Suppressor macrophage treated with lipopolysaccharide for 4 hours (primary cell): ENCODE data around the gene MAGEB3.
"Not testable (repeated sequence)": the region's sequence is repeated elsewhere in the genome, so short reads cannot be mapped to it uniquely, and the experiment has no call there.

Experiments used
- DNase-seq: peaks from one replicate; pipeline ENCODE4 v3.0.0-alpha.2; 2020

MAGEB3 gene, protein sequence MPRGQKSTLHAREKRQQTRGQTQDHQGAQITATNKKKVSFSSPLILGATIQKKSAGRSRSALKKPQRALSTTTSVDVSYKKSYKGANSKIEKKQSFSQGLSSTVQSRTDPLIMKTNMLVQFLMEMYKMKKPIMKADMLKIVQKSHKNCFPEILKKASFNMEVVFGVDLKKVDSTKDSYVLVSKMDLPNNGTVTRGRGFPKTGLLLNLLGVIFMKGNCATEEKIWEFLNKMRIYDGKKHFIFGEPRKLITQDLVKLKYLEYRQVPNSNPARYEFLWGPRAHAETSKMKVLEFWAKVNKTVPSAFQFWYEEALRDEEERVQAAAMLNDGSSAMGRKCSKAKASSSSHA

GRCh38 chrX:30230395-30230794 lies at the start of gene MAGEB3:
TSS of gene MAGEB3 (plus strand) at chrX:30230657. CDS start at chrX:30235925, 5,268 bp downstream.
- no peak for DNase-seq

DNA sequence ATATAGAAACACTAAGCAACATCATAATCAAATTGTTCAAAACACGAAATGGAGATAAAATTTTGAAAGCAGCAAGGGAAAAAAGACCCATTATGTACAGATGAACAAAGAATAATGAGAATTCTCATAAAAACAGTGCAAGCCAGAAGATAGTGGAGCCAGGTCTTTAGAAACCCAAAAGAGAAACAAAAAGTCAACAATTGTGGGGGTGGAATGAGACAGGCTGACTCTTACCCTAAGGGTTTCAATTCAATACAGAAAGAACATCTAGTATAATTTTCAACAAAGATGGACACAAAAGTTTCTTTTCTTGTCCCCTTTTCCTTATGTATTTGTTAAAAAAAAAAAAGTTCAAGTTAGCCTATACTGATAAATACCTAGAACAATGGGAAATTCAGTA lies 49.1 kb upstream of the MAGEB3 start:
- DNase-seq = no peak

GRCh38 chrX:30183554-30183953 lies 46.9 kb upstream of the MAGEB3 start:
- DNase-seq = no peak

DNA sequence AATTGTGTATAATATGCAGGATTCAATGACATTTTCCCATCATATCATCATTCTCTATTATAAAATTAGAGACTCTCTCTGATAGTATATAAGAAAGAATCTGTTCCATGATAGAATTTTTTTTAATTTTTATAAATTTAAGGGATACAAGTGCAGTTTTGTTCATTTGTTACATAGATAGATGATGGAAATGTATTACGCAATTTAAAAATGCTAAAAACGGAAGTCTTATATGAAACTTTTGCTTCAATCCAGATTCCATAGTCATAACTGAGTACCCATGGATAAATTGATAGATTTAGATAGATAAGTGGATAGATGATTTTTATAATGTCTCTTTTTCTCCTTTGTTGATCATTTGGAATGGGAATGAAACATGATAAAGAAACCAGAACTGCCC lies 40.0 kb upstream of the MAGEB3 start:
- DNase-seq = no peak

DNA sequence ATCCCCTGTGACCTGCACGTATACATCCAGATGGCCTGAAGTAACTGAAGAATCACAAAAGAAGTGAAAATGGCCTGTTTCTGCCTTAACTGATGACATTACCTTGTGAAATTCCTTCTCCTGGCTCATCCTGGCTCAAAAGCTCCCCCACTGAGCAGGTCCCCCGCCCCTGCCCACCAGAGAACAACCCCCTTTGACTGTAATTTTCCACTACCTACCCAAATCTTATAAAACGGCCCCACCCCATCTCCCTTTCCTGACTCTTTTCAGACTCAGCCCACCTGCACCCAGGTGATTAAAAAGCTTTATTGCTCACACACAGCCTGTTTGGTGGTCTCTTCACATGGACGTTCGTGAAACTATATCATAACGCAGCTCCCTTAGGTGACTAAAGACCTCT lies 36.5 kb upstream of the MAGEB3 start:
- DNase-seq = not testable (repeated sequence)

DNA sequence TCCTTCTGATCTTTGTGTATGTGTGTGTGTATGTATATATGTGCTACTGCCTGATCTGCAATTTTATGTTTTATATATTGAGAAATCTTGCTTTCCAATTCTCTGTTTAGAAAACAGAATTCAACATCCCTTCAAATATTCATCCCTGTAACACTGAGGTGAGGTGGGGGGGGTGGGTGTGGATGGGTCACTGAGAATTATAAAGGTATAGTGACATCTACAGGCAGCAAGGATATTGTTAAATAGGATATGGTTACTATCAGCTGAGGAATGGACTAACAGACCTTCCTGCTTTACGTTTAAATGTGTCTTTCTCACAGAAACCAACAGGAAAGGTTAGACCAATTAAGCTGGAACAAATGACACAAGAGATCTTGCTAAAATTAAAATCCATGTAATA lies 34.1 kb upstream of the MAGEB3 start:
- DNase-seq = no peak

DNA sequence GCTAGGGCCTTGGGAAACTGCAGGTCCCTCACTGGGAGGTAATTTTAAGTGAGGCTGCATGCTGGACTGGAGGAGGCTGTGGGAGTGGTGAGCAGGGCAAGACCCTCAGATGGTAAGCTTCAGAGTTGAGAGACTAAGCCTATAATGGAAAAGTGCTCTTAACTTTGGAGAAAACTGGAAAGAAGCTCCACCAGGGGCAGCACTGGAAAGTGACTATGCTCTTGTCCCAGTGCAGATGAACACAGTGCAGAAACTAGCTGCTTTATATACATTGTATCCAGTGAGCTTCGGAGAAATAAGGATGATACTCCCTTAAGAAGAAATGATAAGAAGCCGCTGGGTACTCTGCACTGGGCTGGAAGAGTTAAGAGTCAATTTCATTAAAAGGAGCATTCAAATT lies 18.3 kb upstream of the MAGEB3 start:
- DNase-seq = no peak

DNA sequence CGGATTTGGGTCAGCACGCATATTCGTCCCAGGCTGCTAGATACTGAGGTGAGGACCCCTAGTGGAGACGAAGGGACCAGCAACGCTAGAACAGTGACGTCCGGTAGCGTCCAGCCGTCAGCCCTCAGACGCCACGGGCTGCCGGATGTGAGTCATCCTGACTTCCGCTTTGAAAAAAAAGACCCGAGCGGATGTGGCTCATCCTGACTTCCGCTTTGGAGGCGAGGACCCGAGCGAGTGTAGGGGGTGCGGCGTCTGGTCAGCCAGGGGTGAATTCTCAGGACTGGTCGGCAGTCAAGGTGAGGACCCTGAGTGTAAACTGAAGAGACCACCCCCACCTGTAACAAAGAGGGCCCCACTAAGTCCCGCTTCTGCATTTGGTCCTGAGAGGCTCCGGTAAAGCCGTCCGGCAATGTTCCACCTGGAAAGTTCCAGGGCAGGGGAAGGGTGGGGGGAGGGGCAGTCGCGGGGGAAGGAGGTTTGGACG lies 15.1 kb upstream of the MAGEB3 start, which contains the start of gene MAGEB2:
TSS of gene MAGEB2 (plus strand) at position 207 of the 487 bp plus-strand sequence. CDS start 3,018 bp downstream, outside the sequence.
- no peak for DNase-seq

DNA sequence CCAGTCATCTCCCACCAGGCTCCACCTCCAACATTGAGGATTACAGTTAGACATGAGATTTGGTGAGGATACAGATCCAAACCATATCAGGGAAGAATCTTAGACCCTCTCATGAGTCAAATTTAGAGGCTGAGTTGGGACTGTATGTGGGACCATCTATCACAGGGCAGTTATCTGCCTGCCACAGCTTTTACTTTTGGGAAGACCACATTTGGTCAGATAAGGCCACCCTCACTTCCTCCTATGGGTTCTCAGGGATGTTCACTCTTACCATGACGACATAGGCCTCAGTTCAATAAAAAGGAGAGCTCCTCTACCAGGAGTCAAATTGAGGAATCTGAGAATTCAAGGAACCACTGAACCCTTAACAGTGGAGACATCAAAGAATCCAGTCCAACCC lies 13.0 kb upstream of the MAGEB3 start:
- DNase-seq = no peak

- DNase-seq = no peak
These were observed 11.1 kb upstream of the MAGEB3 start for GRCh38 chrX:30219372-30219771.

- no peak for DNase-seq
These were observed 9.8 kb upstream of the MAGEB3 start for GRCh38 chrX:30220661-30221060.

DNA sequence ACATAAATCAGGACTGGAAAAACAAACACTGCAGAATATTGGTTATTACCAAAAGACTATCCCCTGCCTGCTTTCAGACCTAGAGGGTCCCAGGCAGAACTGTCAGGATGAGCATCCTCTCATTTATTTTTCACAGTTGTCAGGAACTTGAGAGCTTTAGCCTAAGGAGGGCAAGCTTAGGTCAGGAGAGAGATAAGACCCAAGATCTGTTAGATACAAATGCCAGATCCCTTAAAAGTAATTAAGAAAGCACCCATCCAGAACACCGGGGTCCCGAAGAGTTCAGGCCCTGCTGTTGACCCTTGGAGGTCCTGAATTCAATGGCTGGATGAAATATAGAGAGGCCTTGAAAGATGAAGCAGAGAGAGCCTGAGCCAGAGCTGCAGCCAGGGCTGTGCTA lies 5.9 kb upstream of the MAGEB3 start:
- no peak for DNase-seq

- no peak for DNase-seq
These were observed 1.9 kb upstream of the MAGEB3 start for GRCh38 chrX:30228526-30228925.

DNA sequence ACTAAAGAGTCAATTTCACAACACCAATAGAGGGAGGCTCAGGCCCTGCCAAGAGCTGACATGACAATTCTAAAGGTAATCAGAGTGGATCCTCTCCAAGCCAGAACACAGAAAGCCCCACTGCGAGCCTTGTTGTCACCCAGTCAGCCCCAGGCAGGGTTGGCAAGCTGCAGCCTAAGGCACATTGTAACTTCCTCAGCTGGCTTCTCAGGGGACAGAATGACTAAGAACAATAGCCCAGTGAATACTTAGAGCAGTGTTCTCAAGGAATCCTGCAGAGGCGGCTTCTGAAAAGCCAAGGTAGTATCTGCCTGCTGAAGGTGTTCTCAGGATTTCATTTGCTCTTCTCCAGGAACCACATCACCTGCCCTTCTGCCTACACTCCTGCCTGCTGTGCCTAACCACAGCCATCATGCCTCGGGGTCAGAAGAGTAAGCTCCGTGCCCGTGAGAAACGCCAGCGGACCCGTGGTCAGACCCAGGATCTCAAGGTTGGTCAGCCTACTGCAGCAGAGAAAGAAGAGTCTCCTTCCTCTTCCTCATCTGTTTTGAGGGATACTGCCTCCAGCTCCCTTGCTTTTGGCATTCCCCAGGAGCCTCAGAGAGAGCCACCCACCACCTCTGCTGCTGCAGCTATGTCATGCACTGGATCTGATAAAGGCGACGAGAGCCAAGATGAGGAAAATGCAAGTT lies 11.4 kb downstream of the MAGEB3 start, which contains the start of gene MAGEB4:
TSS of gene MAGEB4 (plus strand) at position 277 of the 692 bp plus-strand sequence. CDS start at position 413, 136 bp downstream.
- DNase-seq = no peak

GRCh38 chrX:30246769-30247489 lies 16.5 kb downstream of the MAGEB3 start, which contains the start of gene MAGEB1:
TSS of gene MAGEB1 (plus strand) at chrX:30247146. CDS start at chrX:30250494, 3,348 bp downstream.
- DNase-seq = no peak

- no peak for DNase-seq
These were observed 18.4 kb downstream of the MAGEB3 start for GRCh38 chrX:30248854-30249253.

- no peak for DNase-seq
These were observed 22.8 kb downstream of the MAGEB3 start for GRCh38 chrX:30253257-30253656.

GRCh38 chrX:30259927-30260326 lies 29.5 kb downstream of the MAGEB3 start:
- DNase-seq = no peak

DNA sequence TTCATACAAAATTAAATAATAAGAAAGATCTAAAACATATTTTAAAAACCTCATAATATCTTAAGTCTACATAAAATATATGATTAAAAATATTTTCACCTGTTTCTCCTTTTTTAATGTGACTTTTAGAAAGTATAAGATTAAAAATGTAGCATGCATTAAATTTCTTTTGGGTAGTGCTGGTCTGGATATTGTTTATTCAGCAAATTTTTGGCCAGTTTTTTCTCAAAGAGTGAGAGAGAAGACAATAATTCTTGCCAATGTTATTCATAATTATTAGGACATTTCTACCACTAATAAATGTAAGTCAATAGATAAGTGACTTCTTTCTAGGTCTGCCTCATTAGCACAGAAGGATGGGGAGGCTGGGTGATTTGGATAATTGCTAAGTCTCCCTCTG lies 30.6 kb downstream of the MAGEB3 start:
- DNase-seq = no peak

- no peak for DNase-seq
These were observed 32.3 kb downstream of the MAGEB3 start for GRCh38 chrX:30262763-30263162.

- peak; percentile 21 for DNase-seq
These were observed 40.2 kb downstream of the MAGEB3 start for GRCh38 chrX:30270639-30271038.

DNA sequence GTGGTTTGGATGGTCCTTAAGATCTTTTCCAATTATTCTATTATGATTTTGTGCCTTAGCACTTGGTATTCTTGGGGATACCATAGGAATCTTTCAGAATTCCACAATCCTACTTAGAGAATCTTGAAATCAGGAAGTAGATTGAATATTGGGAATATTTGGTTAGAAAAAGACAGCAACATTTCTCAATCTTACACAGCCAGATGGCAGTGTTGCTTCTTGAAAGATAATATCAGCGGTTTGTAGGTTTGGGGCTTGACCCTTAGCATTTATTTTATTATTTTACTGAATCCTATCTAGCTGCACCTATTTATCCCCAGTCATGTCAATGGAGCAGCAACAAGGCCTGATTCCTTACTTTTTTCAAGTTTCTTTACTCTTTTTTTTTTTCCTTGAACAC lies 45.0 kb downstream of the MAGEB3 start:
- DNase-seq = no peak

DNA sequence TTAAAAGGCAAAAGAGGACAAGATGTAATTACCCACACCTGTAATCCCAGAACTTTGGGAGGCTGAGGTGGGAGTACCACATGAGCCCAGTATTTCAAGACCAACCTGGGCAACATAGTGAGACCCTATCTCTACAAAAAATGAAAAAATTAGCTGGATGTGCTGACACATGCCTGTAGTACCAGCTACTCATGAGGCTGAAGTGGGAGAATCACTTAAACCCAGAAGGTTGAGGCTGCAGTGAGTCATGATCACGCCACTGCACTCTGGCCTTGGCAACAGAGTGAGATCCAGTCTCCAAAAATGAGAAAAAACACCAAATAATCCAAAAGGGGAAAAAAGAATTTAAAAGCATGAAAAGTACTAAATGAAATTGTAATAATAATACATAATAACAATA lies 47.9 kb downstream of the MAGEB3 start:
- DNase-seq = peak; percentile 11
